Neural progenitor cell (in vitro differentiated cells): ENCODE data around the gene ATF6. TPM values are rescaled to one million over a fixed set of nuclear protein-coding genes. Genes with fewer than 3 reads are reported as not detected.

ENCODE experiments used
- DNase-seq: peaks from one replicate; pipeline ENCODE4 v3.0.0-alpha.2; 2016; ENCODE audit warnings: low spot score
- H2AFZ ChIP-seq: fragments of 200-600 bp; sonication (generic); replicated peaks from 2 replicates; pipeline ENCODE4 v1.6.1; 2016; ENCODE audit warnings: antibody characterized with exemption
- H3F3A ChIP-seq: fragments of 200-600 bp; sonication (generic); 2 replicates; pipeline ENCODE4 v1.6.1; 2016; ENCODE audit warnings: antibody characterized with exemption, low read depth
- H3K27ac ChIP-seq: fragments of 200-600 bp; sonication (generic); 2 replicates; pipeline ENCODE4 v1.5.1; 2016; ENCODE audit warnings: mild to moderate bottlenecking
- H3K27me3 ChIP-seq: fragments of 200-600 bp; sonication (generic); 2 replicates; pipeline ENCODE4 v1.6.1; 2016; ENCODE audit warnings: mild to moderate bottlenecking, moderate library complexity
- H3K36me3 ChIP-seq: fragments of 200-600 bp; sonication (generic); 2 replicates; pipeline ENCODE4 v1.5.1; 2016
- H3K4me1 ChIP-seq: fragments of 200-600 bp; sonication (generic); 2 replicates; pipeline ENCODE4 v1.6.1; 2016; ENCODE audit warnings: mixed run types
- H3K4me2 ChIP-seq: fragments of 200-600 bp; sonication (generic); 2 replicates; pipeline ENCODE4 v1.6.1; 2016
- H3K4me3 ChIP-seq: fragments of 200-600 bp; sonication (generic); 2 replicates; pipeline ENCODE4 v1.5.1; 2016
- H3K79me2 ChIP-seq: fragments of 200-600 bp; sonication (generic); 2 replicates; pipeline ENCODE4 v1.6.1; 2016; ENCODE audit warnings: low read depth
- H3K9ac ChIP-seq: fragments of 200-600 bp; sonication (generic); 2 replicates; pipeline ENCODE4 v1.6.1; 2016
- H3K9me3 ChIP-seq: fragments of 200-600 bp; sonication (generic); 2 replicates; pipeline ENCODE4 v1.5.1; 2016; ENCODE audit warnings: low read depth
- H4K20me1 ChIP-seq: fragments of 200-600 bp; sonication (generic); 2 replicates; pipeline ENCODE4 v1.6.1; 2016; ENCODE audit warnings: low read depth
- H3K27ac Mint-ChIP-seq: 3 replicates; pipeline ENCODE4 v1.8.0; 2021; ENCODE audit warnings: mixed read lengths
- H3K27me3 Mint-ChIP-seq: 2 replicates; pipeline ENCODE4 v1.8.0; 2022; ENCODE audit warnings: low read depth, mild to moderate bottlenecking, inconsistent platforms, moderate library complexity, mixed read lengths; ENCODE audit not compliant: insufficient read depth
- H3K36me3 Mint-ChIP-seq: 3 replicates; pipeline ENCODE4 v1.8.0; 2021; ENCODE audit warnings: mixed read lengths
- H3K4me1 Mint-ChIP-seq: 3 replicates; pipeline ENCODE4 v1.8.0; 2021; ENCODE audit warnings: mixed read lengths
- H3K4me3 Mint-ChIP-seq: 3 replicates; pipeline ENCODE4 v1.8.0; 2021; ENCODE audit warnings: mild to moderate bottlenecking, moderate library complexity, mixed read lengths
- H3K9me3 Mint-ChIP-seq: 3 replicates; pipeline ENCODE4 v1.8.0; 2020; ENCODE audit warnings: mixed read lengths
- EZH2 ChIP-seq: fragments of 200-600 bp; sonication (generic); IDR thresholded peaks from 2 replicates; pipeline ENCODE4 v1.6.1; 2017; ENCODE audit warnings: antibody characterized with exemption, mild to moderate bottlenecking, moderate library complexity
- EZH2phosphoT487 ChIP-seq: fragments of 200-600 bp; sonication (generic); IDR thresholded peaks from 2 replicates; pipeline ENCODE4 v1.6.1; 2017; ENCODE audit warnings: antibody characterized with exemption
- total RNA-seq: library from RNA; depleted of rRNA; stranded (reverse); fragments of >200 nt; gene quantifications from 2 replicates; pipeline ENCODE4 v1.2.3, GENCODE V29; 2015; ENCODE audit warnings: low replicate concordance
- TF ChIP-seq, protein P1 (sequence below): fragments of 200-600 bp; sonication (generic); IDR thresholded peaks from 2 replicates; pipeline ENCODE4 v1.5.1; 2017; ENCODE audit warnings: antibody characterized with exemption, mild to moderate bottlenecking

Gene ATF6
- total RNA-seq, 1 donor from 2014 or later, result 31.7 TPM

- H3K9ac ChIP-seq, result no peak overlapping the region
- H3K36me3 ChIP-seq, result no peaks in the 10 kb centered on the region
- no peak overlapping the region for H3K27ac Mint-ChIP-seq
- no peak overlapping the region for H2AFZ ChIP-seq
- H3K36me3 Mint-ChIP-seq, result no peaks in the 10 kb centered on the region
- no peaks in the 10 kb centered on the region for H3K79me2 ChIP-seq
- no peaks in the 10 kb centered on the region for H3F3A ChIP-seq
- no peaks in the 10 kb centered on the region for H3K4me1 Mint-ChIP-seq
- H3K4me1 ChIP-seq, result no peaks in the 10 kb centered on the region
- no peak overlapping the region for H3K27ac ChIP-seq
- no peaks in the 10 kb centered on the region for H3K27me3 ChIP-seq
- H3K4me2 ChIP-seq, result no peak overlapping the region
- H3K27me3 Mint-ChIP-seq, result no peaks in the 10 kb centered on the region
- TF ChIP-seq EZH2phosphoT487 (no peak), EZH2 (no peak)
- TF ChIP-seq, protein P1, sequence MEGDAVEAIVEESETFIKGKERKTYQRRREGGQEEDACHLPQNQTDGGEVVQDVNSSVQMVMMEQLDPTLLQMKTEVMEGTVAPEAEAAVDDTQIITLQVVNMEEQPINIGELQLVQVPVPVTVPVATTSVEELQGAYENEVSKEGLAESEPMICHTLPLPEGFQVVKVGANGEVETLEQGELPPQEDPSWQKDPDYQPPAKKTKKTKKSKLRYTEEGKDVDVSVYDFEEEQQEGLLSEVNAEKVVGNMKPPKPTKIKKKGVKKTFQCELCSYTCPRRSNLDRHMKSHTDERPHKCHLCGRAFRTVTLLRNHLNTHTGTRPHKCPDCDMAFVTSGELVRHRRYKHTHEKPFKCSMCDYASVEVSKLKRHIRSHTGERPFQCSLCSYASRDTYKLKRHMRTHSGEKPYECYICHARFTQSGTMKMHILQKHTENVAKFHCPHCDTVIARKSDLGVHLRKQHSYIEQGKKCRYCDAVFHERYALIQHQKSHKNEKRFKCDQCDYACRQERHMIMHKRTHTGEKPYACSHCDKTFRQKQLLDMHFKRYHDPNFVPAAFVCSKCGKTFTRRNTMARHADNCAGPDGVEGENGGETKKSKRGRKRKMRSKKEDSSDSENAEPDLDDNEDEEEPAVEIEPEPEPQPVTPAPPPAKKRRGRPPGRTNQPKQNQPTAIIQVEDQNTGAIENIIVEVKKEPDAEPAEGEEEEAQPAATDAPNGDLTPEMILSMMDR, result no peak
- H3K9me3 Mint-ChIP-seq, result no peaks in the 10 kb centered on the region
- no peaks in the 10 kb centered on the region for H3K9me3 ChIP-seq
- no peaks in the 10 kb centered on the region for H4K20me1 ChIP-seq
- H3K4me3 ChIP-seq, result no peak overlapping the region
- H3K4me3 Mint-ChIP-seq, result no peak overlapping the region
- DNase-seq, result no peak
Measured at GRCh38 chr1:161872506-161872905, 106.4 kb downstream of the ATF6 start.

- H3K27me3 ChIP-seq, result no peaks in the 10 kb centered on the region
- H3K79me2 ChIP-seq, result no peaks in the 10 kb centered on the region
- H3K9me3 ChIP-seq, result no peaks in the 10 kb centered on the region
- Mint-ChIP-seq H3K9me3 (no peaks in the 10 kb centered on the region), H3K27me3 (no peaks in the 10 kb centered on the region), H3K27ac (no peak overlapping the region), H3K4me1 (no peaks in the 10 kb centered on the region), H3K36me3 (no peaks in the 10 kb centered on the region), H3K4me3 (no peak overlapping the region)
- no peaks in the 10 kb centered on the region for H4K20me1 ChIP-seq
- H3K9ac ChIP-seq, result no peak overlapping the region
- no peaks in the 10 kb centered on the region for H3F3A ChIP-seq
- no peak for TF ChIP-seq EZH2
- no peak overlapping the region for H3K4me3 ChIP-seq
- no peak overlapping the region for H2AFZ ChIP-seq
- H3K27ac ChIP-seq, result no peak overlapping the region
- H3K4me1 ChIP-seq, result no peaks in the 10 kb centered on the region
- DNase-seq, result no peak
- H3K4me2 ChIP-seq, result no peak overlapping the region
- H3K36me3 ChIP-seq, result no peaks in the 10 kb centered on the region
Measured at GRCh38 chr1:161879261-161879660, 113.1 kb downstream of the ATF6 start.

- Mint-ChIP-seq H3K4me1 (peaks cover 2% of the 10 kb centered on the region), H3K27ac (no peak overlapping the region), H3K9me3 (no peaks in the 10 kb centered on the region), H3K27me3 (no peaks in the 10 kb centered on the region), H3K4me3 (no peak overlapping the region), H3K36me3 (no peaks in the 10 kb centered on the region)
- Histone ChIP-seq H3K9ac (no peak overlapping the region), H3K4me3 (no peak overlapping the region), H3K9me3 (no peaks in the 10 kb centered on the region), H4K20me1 (no peaks in the 10 kb centered on the region), H2AFZ (no peak overlapping the region), H3F3A (no peaks in the 10 kb centered on the region), H3K36me3 (no peaks in the 10 kb centered on the region), H3K4me2 (no peak overlapping the region), H3K27me3 (no peaks in the 10 kb centered on the region), H3K79me2 (no peaks in the 10 kb centered on the region), H3K27ac (no peak overlapping the region), H3K4me1 (no peaks in the 10 kb centered on the region)
- TF ChIP-seq, protein P1, result no peak
- TF ChIP-seq EZH2phosphoT487 (no peak), EZH2 (no peak)
- DNase-seq, result no peak
Measured at GRCh38 chr1:161884475-161884874, 118.4 kb downstream of the ATF6 start.

GRCh38 chr1:161885003-161885402, 118.9 kb downstream of the ATF6 start:
- Mint-ChIP-seq H3K27ac (no peak overlapping the region), H3K4me3 (no peak overlapping the region), H3K27me3 (no peaks in the 10 kb centered on the region), H3K4me1 (peaks cover 2% of the 10 kb centered on the region), H3K36me3 (peaks cover 2% of the 10 kb centered on the region), H3K9me3 (no peaks in the 10 kb centered on the region)
- H3K9me3 ChIP-seq, result no peaks in the 10 kb centered on the region
- no peaks in the 10 kb centered on the region for H3K4me1 ChIP-seq
- no peak for DNase-seq
- H3F3A ChIP-seq, result no peaks in the 10 kb centered on the region
- H3K27ac ChIP-seq, result no peak overlapping the region
- no peak overlapping the region for H2AFZ ChIP-seq
- H3K27me3 ChIP-seq, result no peaks in the 10 kb centered on the region
- no peak overlapping the region for H3K4me2 ChIP-seq
- no peak overlapping the region for H3K4me3 ChIP-seq
- no peaks in the 10 kb centered on the region for H4K20me1 ChIP-seq
- TF ChIP-seq, protein P1, result no peak
- TF ChIP-seq EZH2, result no peak
- no peak for TF ChIP-seq EZH2phosphoT487
- H3K79me2 ChIP-seq, result no peaks in the 10 kb centered on the region
- no peak overlapping the region for H3K9ac ChIP-seq
- no peaks in the 10 kb centered on the region for H3K36me3 ChIP-seq
